GM12878 (cell line): ENCODE measurements around the gene ZNF483. TPM values are rescaled to one million over a fixed set of nuclear protein-coding genes. Genes with fewer than 3 reads are reported as not detected.
"Not testable (repeated sequence)": the region's sequence is repeated elsewhere in the genome, so short reads cannot be mapped to it uniquely, and the experiment has no call there.

ENCODE experiments used
- ATAC-seq: fragments of 200-7000 bp; cut with Tn5 transposase; 3 replicates; pipeline ENCODE4 v1.9.1; 2020; ENCODE audit warnings: mild to moderate bottlenecking, moderate library complexity
- BruUV-seq: library from RNA; stranded (reverse); fragments of 400-500 nt; replicated peaks from 2 replicates; lab custom pipeline; 2021; lab: Mats Ljungman, UMichigan
- CTCF ChIA-PET: fragments of 300-600 bp; sonication (Branson Sonifier 250); formaldehyde crosslinking; extraction: SDS; loops from one replicate; lab custom pipeline; 2021; ENCODE audit warnings: inconsistent platforms; lab: Yijun Ruan, JAX
- POLR2A ChIA-PET: fragments of 350-600 bp; formaldehyde crosslinking; extraction: SDS; loops from one replicate; lab custom pipeline; 2021; ENCODE audit warnings: inconsistent platforms; lab: Charles Lee
- RAD21 ChIA-PET: fragments of 300-600 bp; sonication (Branson Sonifier 250); formaldehyde crosslinking; loops from one replicate; lab custom pipeline; 2023; ENCODE audit warnings: antibody characterized with exemption; ENCODE audit not compliant: unreplicated experiment; lab: Charles Lee
- SMC1A ChIA-PET: fragments of 300-600 bp; sonication (Branson Sonifier 250); formaldehyde crosslinking; loops from one replicate; lab custom pipeline; 2023; ENCODE audit not compliant: unreplicated experiment, uncharacterized antibody; lab: Charles Lee
- DNase-seq: peaks from one replicate; pipeline ENCODE4 v3.0.0-alpha.2; 2011; ENCODE audit warnings: low read depth, low spot score
- FAIRE-seq: peaks from 3 replicates; lab custom pipeline; 2011; peaks lifted over from hg19 to GRCh38; lab: Jason Lieb, UNC
- H2AFZ ChIP-seq: 2 replicates; pipeline ENCODE4 v1.6.0; 2011; ENCODE audit warnings: low read depth, low read length, control low read depth; ENCODE audit not compliant: control insufficient read depth
- H3K27ac ChIP-seq: 2 replicates; pipeline ENCODE4 v1.5.1; 2011; ENCODE audit warnings: control low read depth; ENCODE audit not compliant: control insufficient read depth, insufficient read depth
- H3K27me3 ChIP-seq, 2 experiments: replicated peaks in 1 of 2; 2 replicates each; pipeline versions ENCODE4 v1.6.0 to v1.6.1; 2011; ENCODE audit warnings: low read length in 1 of 2; ENCODE audit not compliant: control insufficient read depth in 2 of 2, insufficient read depth in 2 of 2
- H3K36me3 ChIP-seq, 2 experiments: 2 replicates each; pipeline ENCODE4 v1.5.1; 2011; ENCODE audit warnings: low read length in 1 of 2; ENCODE audit not compliant: control insufficient read depth in 2 of 2, insufficient read depth in 2 of 2
- H3K4me1 ChIP-seq: 2 replicates; pipeline ENCODE4 v1.6.1; 2011; ENCODE audit warnings: mild to moderate bottlenecking, low read length, moderate library complexity, mixed read lengths; ENCODE audit not compliant: control insufficient read depth, insufficient read depth
- H3K4me2 ChIP-seq: 2 replicates; pipeline ENCODE4 v1.6.0; 2011; ENCODE audit warnings: control low read depth; ENCODE audit not compliant: control insufficient read depth, insufficient read depth
- H3K4me3 ChIP-seq: fragments of 200-600 bp; sonication (generic); 2 replicates; pipeline ENCODE4 v1.5.1; 2016
- H3K79me2 ChIP-seq: 2 replicates; pipeline ENCODE4 v1.6.0; 2011; ENCODE audit warnings: low read length; ENCODE audit not compliant: control insufficient read depth, insufficient read depth
- H3K9ac ChIP-seq: 2 replicates; pipeline ENCODE4 v1.8.0; 2011; ENCODE audit warnings: low read length, control low read depth, mixed read lengths; ENCODE audit not compliant: control insufficient read depth, insufficient read depth
- H3K9me3 ChIP-seq: replicated peaks from 3 replicates; pipeline ENCODE4 v1.5.1; 2011; ENCODE audit warnings: mild to moderate bottlenecking, low read length; ENCODE audit not compliant: control insufficient read depth, insufficient read depth
- H4K20me1 ChIP-seq: 2 replicates; pipeline ENCODE4 v1.6.0; 2011; ENCODE audit not compliant: control insufficient read depth, insufficient read depth
- ATF7 ChIP-seq: fragments of 450-650 bp; IDR thresholded peaks from 2 replicates; pipeline ENCODE4 v1.6.1; 2016; ENCODE audit warnings: low read depth, mild to moderate bottlenecking
- BMI1 ChIP-seq: fragments of 450-650 bp; IDR thresholded peaks from 2 replicates; pipeline ENCODE4 v1.6.1; 2016; ENCODE audit warnings: mild to moderate bottlenecking, moderate library complexity, borderline replicate concordance
- DPF2 ChIP-seq: fragments of 450-650 bp; IDR thresholded peaks from 2 replicates; pipeline ENCODE4 v1.6.1; 2017; ENCODE audit warnings: mild to moderate bottlenecking
- IKZF2 ChIP-seq, 2 experiments: fragments of 450-650 bp; IDR thresholded peaks; 2 replicates each; pipeline ENCODE4 v1.6.1; 2017; ENCODE audit warnings: mild to moderate bottlenecking in 2 of 2, moderate library complexity in 2 of 2
- RELA ChIP-seq: fragments of 450-650 bp; IDR thresholded peaks from 2 replicates; pipeline ENCODE4 v1.8.0; 2014; ENCODE audit warnings: borderline replicate concordance; ENCODE audit not compliant: partially characterized antibody
- SP1 ChIP-seq: IDR thresholded peaks from one replicate; pipeline ENCODE4 v1.6.1; 2011; ENCODE audit warnings: low read depth, low read length
- SUZ12 ChIP-seq: fragments of 200-600 bp; sonication (generic); IDR thresholded peaks from one replicate; pipeline ENCODE4 v1.6.1; 2018; ENCODE audit warnings: antibody characterized with exemption, mild to moderate bottlenecking; ENCODE audit not compliant: unreplicated experiment
- WGBS: methylation state at CpG from one replicate; pipeline ENCODE4 v1.1.6; 2016; ENCODE audit warnings: low lambda C conversion rate; ENCODE audit not compliant: insufficient replicate concordance, insufficient coverage; ENCODE audit errors: missing lambda C conversion rate; 5-methylcytosine and 5-hydroxymethylcytosine counted together
- in situ Hi-C: fragments of 300-500 bp; cut with MboI; formaldehyde crosslinking; loops from 9 replicates; pipeline ENCODE4 v1.14.3; 2018; ENCODE audit warnings: mixed read lengths
- intact Hi-C: fragments of 100-400 bp; cut with micrococcal nuclease; formaldehyde crosslinking; loops from one replicate; pipeline ENCODE4 v1.14.2; 2022; ENCODE audit not compliant: unreplicated experiment
- polyA plus RNA-seq, 11 experiments: library from polyadenylated mRNA; depleted of rRNA in 4 of 11; unstranded in 6 of 11; stranded (reverse) in 5 of 11; fragments of >200 nt; fragmentation: Nextera tagmentation in 4 of 11; fragmentation: Illumina TruSeq in 1 of 11; extraction: Ambion mirVana in 4 of 11; extraction: Trizol in 1 of 11; gene quantifications; 1 replicate in 1 of 11; 2 replicates in 10 of 11; pipeline versions ENCODE4 v1.2.1 to v1.2.3, GENCODE V29; 2011 to 2016; ENCODE audit warnings: inconsistent platforms in 2 of 11, missing spikeins in 2 of 11, low read depth in 1 of 11
- total RNA-seq, 4 experiments: library from RNA; depleted of rRNA in 3 of 4; stranded (reverse); fragments of >200 nt in 3 of 4; fragmentation: Illumina TruSeq in 1 of 4; extraction: Trizol in 1 of 4; gene quantifications; 2 replicates each; pipeline versions ENCODE4 v1.2.1 to v1.2.3, GENCODE V29; 2013 to 2021
- TF ChIP-seq, protein P1 (sequence below): IDR thresholded peaks from 2 replicates; pipeline ENCODE4 v1.6.1; 2011; ENCODE audit warnings: mild to moderate bottlenecking, low read depth, low read length, moderate library complexity; ENCODE audit not compliant: insufficient replicate concordance
- TF ChIP-seq, protein P2 (sequence below): fragments of 450-650 bp; IDR thresholded peaks from 2 replicates; pipeline ENCODE4 v1.6.1; 2016; ENCODE audit warnings: mild to moderate bottlenecking, moderate library complexity, borderline replicate concordance

The ZNF483 gene
- total and polyA plus RNA-seq, 10 of the 15 experiments (the other 5 are each of a cell fraction or from before 2014, with no cell fraction given) = 0.03 to 0.76 (median 0.26) TPM; not detected in 1

DNA sequence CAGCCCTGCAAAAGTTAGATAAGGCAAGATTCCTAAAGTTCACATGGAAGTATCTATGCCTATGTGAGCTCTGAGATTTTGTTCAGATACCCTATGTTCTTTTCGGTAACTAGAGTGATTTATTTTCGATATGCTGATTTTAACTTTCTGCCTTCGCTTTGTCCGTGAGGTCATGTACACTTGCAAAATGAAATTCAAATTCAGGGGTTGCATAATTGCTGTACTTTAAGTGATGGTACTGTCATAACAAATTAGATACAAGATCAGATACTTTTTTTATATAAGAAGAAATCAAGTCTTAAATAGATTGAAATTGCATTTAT is 40.4 kb upstream of the ZNF483 start:
- WGBS = 3% methylated on average over 4 of the region's 4 CpGs
- Histone ChIP-seq H3K27me3 (no peaks in the 10 kb centered on the region), H3K4me2 (peak overlapping the region; percentile 39), H3K9ac (peak overlapping the region; percentile 94), H3K9me3 (no peaks in the 10 kb centered on the region; the same call in 2 of the 3 replicates), H4K20me1 (no peaks in the 10 kb centered on the region), H3K4me1 (no peaks in the 10 kb centered on the region; the same call in 1 of the 2 replicates), H3K36me3 (no peaks in the 10 kb centered on the region; a peak in 1 of 4 replicates), H3K79me2 (peaks cover 40% of the 10 kb centered on the region), H2AFZ (peak overlapping the region; percentile 60), H3K4me3 (peak overlapping the region; percentile 79), H3K27ac (peak overlapping the region; percentile 96)
- RAD21 ChIA-PET = no interaction called here
- DNase-seq = no peak
- CTCF ChIA-PET = interaction anchor here (0.7 kb wide), 1 partner anchor 732 kb away, joined by 3 read pairs; no protein-coding TSS in a partner anchor
- FAIRE-seq = no peak
- BruUV-seq = TSS peak; percentile 83
- intact Hi-C loops = no loop called here
- ATAC-seq = no peak
- in situ Hi-C loops = no loop called here
- SMC1A ChIA-PET = no interaction called here
- TF ChIP-seq BMI1 (0 out of 2 replicates have a peak, but pooled peaks have one; percentile 41), DPF2 (no peak), SUZ12 (no peak), RELA (no peak), IKZF2 (IDR thresholded peaks at IDR 0.05) (0 out of 4 replicates have a peak, but pooled peaks of 1 of the 2 experiments have one; percentile 1), SP1 (no peak), ATF7 (0 out of 2 replicates have a peak, but pooled peaks have one; percentile 22)
- TF ChIP-seq, protein P1, sequence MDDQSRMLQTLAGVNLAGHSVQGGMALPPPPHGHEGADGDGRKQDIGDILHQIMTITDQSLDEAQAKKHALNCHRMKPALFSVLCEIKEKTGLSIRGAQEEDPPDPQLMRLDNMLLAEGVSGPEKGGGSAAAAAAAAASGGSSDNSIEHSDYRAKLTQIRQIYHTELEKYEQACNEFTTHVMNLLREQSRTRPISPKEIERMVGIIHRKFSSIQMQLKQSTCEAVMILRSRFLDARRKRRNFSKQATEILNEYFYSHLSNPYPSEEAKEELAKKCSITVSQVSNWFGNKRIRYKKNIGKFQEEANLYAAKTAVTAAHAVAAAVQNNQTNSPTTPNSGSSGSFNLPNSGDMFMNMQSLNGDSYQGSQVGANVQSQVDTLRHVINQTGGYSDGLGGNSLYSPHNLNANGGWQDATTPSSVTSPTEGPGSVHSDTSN = no peak
- TF ChIP-seq, protein P2, sequence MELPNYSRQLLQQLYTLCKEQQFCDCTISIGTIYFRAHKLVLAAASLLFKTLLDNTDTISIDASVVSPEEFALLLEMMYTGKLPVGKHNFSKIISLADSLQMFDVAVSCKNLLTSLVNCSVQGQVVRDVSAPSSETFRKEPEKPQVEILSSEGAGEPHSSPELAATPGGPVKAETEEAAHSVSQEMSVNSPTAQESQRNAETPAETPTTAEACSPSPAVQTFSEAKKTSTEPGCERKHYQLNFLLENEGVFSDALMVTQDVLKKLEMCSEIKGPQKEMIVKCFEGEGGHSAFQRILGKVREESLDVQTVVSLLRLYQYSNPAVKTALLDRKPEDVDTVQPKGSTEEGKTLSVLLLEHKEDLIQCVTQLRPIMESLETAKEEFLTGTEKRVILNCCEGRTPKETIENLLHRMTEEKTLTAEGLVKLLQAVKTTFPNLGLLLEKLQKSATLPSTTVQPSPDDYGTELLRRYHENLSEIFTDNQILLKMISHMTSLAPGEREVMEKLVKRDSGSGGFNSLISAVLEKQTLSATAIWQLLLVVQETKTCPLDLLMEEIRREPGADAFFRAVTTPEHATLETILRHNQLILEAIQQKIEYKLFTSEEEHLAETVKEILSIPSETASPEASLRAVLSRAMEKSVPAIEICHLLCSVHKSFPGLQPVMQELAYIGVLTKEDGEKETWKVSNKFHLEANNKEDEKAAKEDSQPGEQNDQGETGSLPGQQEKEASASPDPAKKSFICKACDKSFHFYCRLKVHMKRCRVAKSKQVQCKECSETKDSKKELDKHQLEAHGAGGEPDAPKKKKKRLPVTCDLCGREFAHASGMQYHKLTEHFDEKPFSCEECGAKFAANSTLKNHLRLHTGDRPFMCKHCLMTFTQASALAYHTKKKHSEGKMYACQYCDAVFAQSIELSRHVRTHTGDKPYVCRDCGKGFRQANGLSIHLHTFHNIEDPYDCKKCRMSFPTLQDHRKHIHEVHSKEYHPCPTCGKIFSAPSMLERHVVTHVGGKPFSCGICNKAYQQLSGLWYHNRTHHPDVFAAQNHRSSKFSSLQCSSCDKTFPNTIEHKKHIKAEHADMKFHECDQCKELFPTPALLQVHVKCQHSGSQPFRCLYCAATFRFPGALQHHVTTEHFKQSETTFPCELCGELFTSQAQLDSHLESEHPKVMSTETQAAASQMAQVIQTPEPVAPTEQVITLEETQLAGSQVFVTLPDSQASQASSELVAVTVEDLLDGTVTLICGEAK = peak; percentile 41; the same call in 1 of the 2 replicates
- POLR2A ChIA-PET = interaction anchor here (2.1 kb wide), 1 partner anchor 25 kb away, joined by 11 read pairs; no protein-coding TSS in a partner anchor

DNA sequence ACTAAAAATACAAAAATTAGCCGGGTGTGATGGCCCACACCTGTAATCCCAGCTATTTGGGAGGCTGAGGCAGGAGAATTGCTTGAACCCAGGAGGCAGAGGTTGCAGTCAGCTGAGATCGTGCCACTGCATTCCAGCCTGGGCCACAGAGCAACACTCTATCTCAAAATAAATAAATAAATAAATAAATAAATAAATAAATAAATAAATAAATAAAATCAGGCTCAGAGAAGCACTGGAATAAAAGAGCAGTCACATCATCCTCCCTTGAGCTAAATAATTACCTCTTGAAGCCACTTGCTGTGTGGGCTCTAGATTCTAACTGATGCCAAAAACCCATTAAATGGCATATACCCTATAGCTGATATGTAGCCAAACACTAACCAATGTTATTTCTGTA is 27.8 kb upstream of the ZNF483 start:
- H3K9me3 ChIP-seq, ATAC-seq, H3K9ac ChIP-seq, DNase-seq, CTCF ChIA-PET, H3K4me3 ChIP-seq, POLR2A ChIA-PET, H3K27me3 ChIP-seq, H3K36me3 ChIP-seq, H3K79me2 ChIP-seq, FAIRE-seq, intact Hi-C loops, in situ Hi-C loops, BruUV-seq, SMC1A ChIA-PET, H3K4me2 ChIP-seq, H4K20me1 ChIP-seq, H2AFZ ChIP-seq, H3K4me1 ChIP-seq, RAD21 ChIA-PET, H3K27ac ChIP-seq: not testable (repeated sequence)
- 21% methylated on average over 2 of the region's 2 CpGs for WGBS
